ENCODE data around the gene ROCK2.

The ROCK2 gene

GRCh38 chr2:11152591-11152990, 191.8 kb downstream of the ROCK2 start:
- no peak for DNase-seq (ENCODE audit: low read depth)

GRCh38 chr2:11147263-11147662, 197.2 kb downstream of the ROCK2 start:
- DNase-seq (ENCODE audit: low read depth): no peak

GRCh38 chr2:11146076-11146475, 198.4 kb downstream of the ROCK2 start:
- no peak for DNase-seq (ENCODE audit: low read depth)

- no peak for DNase-seq (ENCODE audit: low read depth)
Measured at GRCh38 chr2:11145350-11145749, 199.1 kb downstream of the ROCK2 start.

- DNase-seq (ENCODE audit: low read depth): no peak
Measured at GRCh38 chr2:11144738-11145079, 199.7 kb downstream of the ROCK2 start.

- DNase-seq (ENCODE audit: low read depth): no peak
Measured at GRCh38 chr2:11144077-11144737, 200.2 kb downstream of the ROCK2 start.

- no peak for DNase-seq (ENCODE audit: low read depth)
Measured at GRCh38 chr2:11142987-11143386, 201.4 kb downstream of the ROCK2 start.

- no peak for DNase-seq (ENCODE audit: low read depth)
Measured at GRCh38 chr2:11142330-11142729, 202.1 kb downstream of the ROCK2 start.

- no peak for DNase-seq (ENCODE audit: low read depth)
Measured at GRCh38 chr2:11141319-11141718, 203.1 kb downstream of the ROCK2 start.

- no peak for DNase-seq (ENCODE audit: low read depth)
Measured at GRCh38 chr2:11140492-11140891, 203.9 kb downstream of the ROCK2 start.

GRCh38 chr2:11134349-11134748, 210.1 kb downstream of the ROCK2 start:
- no peak for DNase-seq (ENCODE audit: low read depth)

GRCh38 chr2:11133936-11134320, 210.5 kb downstream of the ROCK2 start:
- DNase-seq (ENCODE audit: low read depth): no peak

GRCh38 chr2:11133238-11133935, 211.0 kb downstream of the ROCK2 start:
- no peak for DNase-seq (ENCODE audit: low read depth)

- DNase-seq (ENCODE audit: low read depth): no peak
Measured at GRCh38 chr2:11132036-11132671, 212.3 kb downstream of the ROCK2 start.

- no peak for DNase-seq (ENCODE audit: low read depth)
Measured at GRCh38 chr2:11131166-11131920, 213.1 kb downstream of the ROCK2 start.

All from non-pigmented ciliary epithelial cell (primary cell).